Activated T-cell treated with anti-CD3 and anti-CD28 coated beads, Interleukin-2, amount 50 U/mL, for 4 hours (primary cell): ENCODE results near the gene CCDC138. TPM values are rescaled to one million over a fixed set of nuclear protein-coding genes. Genes with fewer than 3 reads are reported as not detected.

Experiments
- ATAC-seq, 2 donors: fragments of 200-7000 bp; cut with Tn5 transposase; one replicate each; pipeline ENCODE4 v1.10.0; 2021
- DNase-seq: peaks from one replicate; pipeline ENCODE4 v3.0.0-alpha.2; 2020
- H3K27me3 Mint-ChIP-seq: one replicate; pipeline ENCODE4 v1.8.0; 2021; ENCODE audit warnings: low read depth, mixed read lengths
- H3K36me3 Mint-ChIP-seq: one replicate; pipeline ENCODE4 v1.8.0; 2022; ENCODE audit warnings: mixed read lengths; ENCODE audit not compliant: insufficient read depth
- H3K4me1 Mint-ChIP-seq: one replicate; pipeline ENCODE4 v1.8.0; 2021; ENCODE audit warnings: low read depth, mixed read lengths
- H3K4me3 Mint-ChIP-seq: one replicate; pipeline ENCODE4 v1.8.0; 2021; ENCODE audit warnings: mild to moderate bottlenecking, moderate library complexity, mixed read lengths
- H3K9me3 Mint-ChIP-seq: one replicate; pipeline ENCODE4 v1.8.0; 2021; ENCODE audit warnings: mixed read lengths
- total RNA-seq, 3 donors: library from RNA; stranded (reverse); gene quantifications; one replicate each; pipeline ENCODE4 v1.2.1, GENCODE V29; 2021

CCDC138 gene
- total RNA-seq, 3 donors from 2014 or later: 12.6 to 14.4 (median 12.7) TPM

DNA sequence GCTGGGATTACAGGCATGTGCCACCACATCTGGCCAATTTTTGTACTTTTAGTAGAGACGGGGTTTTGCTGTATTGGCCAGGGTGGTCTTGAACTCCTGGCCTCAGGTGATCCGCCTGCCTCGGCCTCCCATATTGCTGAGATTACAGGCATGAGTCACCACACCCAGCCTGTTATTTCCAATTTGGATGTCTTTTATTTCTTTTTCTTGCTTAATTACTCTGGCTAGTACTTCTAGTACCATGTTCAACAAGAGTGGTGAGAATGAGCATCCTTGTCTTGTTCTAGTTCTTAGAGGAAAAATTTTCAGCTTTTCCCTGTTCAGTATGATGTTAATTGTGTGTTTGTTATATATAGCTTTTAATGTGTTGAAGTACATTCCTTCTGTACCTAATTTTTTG lies 23.4 kb downstream of the CCDC138 start:
- Mint-ChIP-seq H3K36me3 (peaks cover 50% of the 10 kb centered on the region), H3K4me1 (no peaks in the 10 kb centered on the region), H3K9me3 (peaks cover 21% of the 10 kb centered on the region), H3K27me3 (no peaks in the 10 kb centered on the region), H3K4me3 (no peak overlapping the region)
- no peak for ATAC-seq
- DNase-seq: no peak

GRCh38 chr2:108810993-108811957 lies 24.7 kb downstream of the CCDC138 start:
- Mint-ChIP-seq H3K9me3 (peaks cover 21% of the 10 kb centered on the region), H3K4me1 (no peaks in the 10 kb centered on the region), H3K36me3 (peaks cover 50% of the 10 kb centered on the region), H3K4me3 (no peak overlapping the region), H3K27me3 (no peaks in the 10 kb centered on the region)
- DNase-seq (no peak), ATAC-seq (no peak)

DNA sequence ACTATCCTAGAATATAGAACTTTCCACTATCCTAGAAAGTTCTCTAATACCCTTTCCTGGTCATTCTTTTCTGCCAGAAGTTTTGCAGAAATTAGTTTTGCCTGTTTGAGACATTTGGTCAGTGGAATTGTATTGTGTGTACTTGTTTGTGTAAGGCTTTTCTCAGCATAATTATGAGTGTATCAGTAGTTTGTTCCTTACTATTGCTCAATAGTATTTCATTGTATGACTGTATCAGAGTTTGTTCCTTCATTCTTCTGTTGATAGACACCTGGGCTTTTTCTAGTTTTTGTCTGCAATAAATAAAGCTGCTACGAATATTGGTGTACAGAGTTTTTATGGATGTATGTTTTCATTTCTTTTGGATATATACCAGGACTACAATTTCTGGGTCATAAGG lies 27.2 kb downstream of the CCDC138 start:
- DNase-seq: no peak
- Mint-ChIP-seq H3K36me3 (peaks cover 43% of the 10 kb centered on the region), H3K4me1 (no peaks in the 10 kb centered on the region), H3K27me3 (no peaks in the 10 kb centered on the region), H3K4me3 (no peak overlapping the region), H3K9me3 (peaks cover 16% of the 10 kb centered on the region)
- no peak for ATAC-seq

- Mint-ChIP-seq H3K27me3 (no peaks in the 10 kb centered on the region), H3K4me1 (no peaks in the 10 kb centered on the region), H3K4me3 (no peak overlapping the region), H3K9me3 (peaks cover 9% of the 10 kb centered on the region), H3K36me3 (peaks cover 34% of the 10 kb centered on the region)
- ATAC-seq (no peak), DNase-seq (no peak)
These were observed 33.9 kb downstream of the CCDC138 start for GRCh38 chr2:108820482-108820881.

- ATAC-seq (no peak), DNase-seq (no peak)
- Mint-ChIP-seq H3K36me3 (peaks cover 24% of the 10 kb centered on the region), H3K9me3 (peaks cover 9% of the 10 kb centered on the region), H3K4me1 (no peaks in the 10 kb centered on the region), H3K4me3 (no peak overlapping the region), H3K27me3 (no peaks in the 10 kb centered on the region)
These were observed 36.7 kb downstream of the CCDC138 start for GRCh38 chr2:108823286-108823685.

DNA sequence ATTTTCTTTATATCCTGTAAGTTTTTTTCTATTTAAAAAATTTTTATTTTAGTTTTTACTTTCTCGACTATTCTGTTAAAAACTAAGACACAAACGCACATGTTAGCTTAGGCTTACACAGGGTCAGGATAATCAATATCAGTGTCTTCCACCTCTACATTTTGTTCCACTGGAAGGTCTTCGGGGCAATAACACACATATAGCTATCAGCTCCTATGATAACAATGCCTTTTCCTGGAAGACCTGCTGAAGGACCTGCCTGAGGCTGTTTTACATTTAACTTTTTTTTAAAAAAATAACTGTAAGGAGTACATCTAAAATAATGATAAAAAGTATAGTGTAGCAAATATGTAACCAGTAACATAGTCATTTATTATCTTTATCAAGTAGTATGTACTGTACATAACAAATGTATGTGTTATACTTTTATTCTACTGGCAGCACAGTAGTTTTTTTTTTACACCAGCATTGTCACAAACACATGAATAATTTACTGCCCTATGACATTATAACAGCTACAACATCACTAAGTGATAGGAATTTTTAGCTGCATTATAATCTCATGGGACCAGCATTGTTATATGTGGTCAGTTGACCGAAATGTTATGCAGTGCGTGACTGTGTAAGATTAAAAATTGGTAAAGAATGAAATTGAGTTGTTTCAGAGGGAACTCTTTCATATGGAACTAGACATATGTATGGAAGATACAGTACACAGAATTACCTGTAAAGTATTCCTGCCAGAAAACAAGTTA lies 37.9 kb downstream of the CCDC138 start:
- H3K4me3 Mint-ChIP-seq: no peak overlapping the region
- peaks cover 9% of the 10 kb centered on the region for H3K9me3 Mint-ChIP-seq
- H3K27me3 Mint-ChIP-seq: no peaks in the 10 kb centered on the region
- H3K36me3 Mint-ChIP-seq: peaks cover 16% of the 10 kb centered on the region
- ATAC-seq (no peak), DNase-seq (no peak)
- H3K4me1 Mint-ChIP-seq: no peaks in the 10 kb centered on the region

GRCh38 chr2:108825254-108825653 lies 38.7 kb downstream of the CCDC138 start:
- ATAC-seq (no peak), DNase-seq (no peak)
- no peak overlapping the region for H3K4me3 Mint-ChIP-seq
- H3K27me3 Mint-ChIP-seq: no peaks in the 10 kb centered on the region
- H3K36me3 Mint-ChIP-seq: peaks cover 9% of the 10 kb centered on the region
- peaks cover 2% of the 10 kb centered on the region for H3K9me3 Mint-ChIP-seq
- no peaks in the 10 kb centered on the region for H3K4me1 Mint-ChIP-seq

GRCh38 chr2:108825736-108826135 lies 39.2 kb downstream of the CCDC138 start:
- no peak for ATAC-seq
- Mint-ChIP-seq H3K9me3 (no peaks in the 10 kb centered on the region), H3K36me3 (peaks cover 8% of the 10 kb centered on the region), H3K4me1 (no peaks in the 10 kb centered on the region), H3K4me3 (no peak overlapping the region), H3K27me3 (no peaks in the 10 kb centered on the region)
- DNase-seq: no peak

- ATAC-seq (no peak), DNase-seq (no peak)
- Mint-ChIP-seq H3K36me3 (peaks cover 6% of the 10 kb centered on the region), H3K4me3 (no peak overlapping the region), H3K9me3 (peaks cover 5% of the 10 kb centered on the region), H3K27me3 (no peaks in the 10 kb centered on the region), H3K4me1 (peaks cover 11% of the 10 kb centered on the region)
These were observed 43.2 kb downstream of the CCDC138 start for GRCh38 chr2:108829578-108830310.

- H3K27me3 Mint-ChIP-seq: no peaks in the 10 kb centered on the region
- ATAC-seq: no peak
- H3K4me3 Mint-ChIP-seq: no peak overlapping the region
- DNase-seq: no peak
- peaks cover 10% of the 10 kb centered on the region for H3K36me3 Mint-ChIP-seq
- peaks cover 12% of the 10 kb centered on the region for H3K4me1 Mint-ChIP-seq
- peaks cover 18% of the 10 kb centered on the region for H3K9me3 Mint-ChIP-seq
These were observed 46.6 kb downstream of the CCDC138 start for GRCh38 chr2:108833219-108833618.

DNA sequence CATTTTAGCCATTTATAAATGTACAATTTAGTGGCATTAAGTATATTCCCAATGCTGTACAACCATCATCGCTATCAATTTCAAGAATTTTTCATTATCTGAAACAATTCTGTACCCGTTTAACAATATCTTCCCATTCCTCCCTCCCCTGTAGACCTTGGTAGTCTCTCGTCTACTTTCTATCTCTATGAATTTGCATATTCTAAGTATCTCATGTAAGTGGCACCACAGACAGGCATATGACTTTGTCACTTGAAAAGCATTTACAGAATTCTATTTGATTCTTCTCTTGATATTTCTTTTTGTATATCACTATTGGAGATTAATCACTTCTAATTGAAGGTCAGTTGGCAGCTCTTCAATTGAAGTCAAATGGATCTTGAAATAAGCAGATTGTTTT lies 48.0 kb downstream of the CCDC138 start:
- Mint-ChIP-seq H3K36me3 (peaks cover 13% of the 10 kb centered on the region), H3K4me3 (no peak overlapping the region), H3K27me3 (no peaks in the 10 kb centered on the region), H3K4me1 (peaks cover 12% of the 10 kb centered on the region), H3K9me3 (peaks cover 18% of the 10 kb centered on the region)
- DNase-seq: no peak
- ATAC-seq: no peak

- Mint-ChIP-seq H3K4me3 (no peak overlapping the region), H3K27me3 (no peaks in the 10 kb centered on the region), H3K4me1 (peaks cover 12% of the 10 kb centered on the region), H3K9me3 (peaks cover 22% of the 10 kb centered on the region), H3K36me3 (peaks cover 13% of the 10 kb centered on the region)
- DNase-seq (no peak), ATAC-seq (peak; percentile 46 to 73)
These were observed 48.5 kb downstream of the CCDC138 start for GRCh38 chr2:108835040-108835439.

DNA sequence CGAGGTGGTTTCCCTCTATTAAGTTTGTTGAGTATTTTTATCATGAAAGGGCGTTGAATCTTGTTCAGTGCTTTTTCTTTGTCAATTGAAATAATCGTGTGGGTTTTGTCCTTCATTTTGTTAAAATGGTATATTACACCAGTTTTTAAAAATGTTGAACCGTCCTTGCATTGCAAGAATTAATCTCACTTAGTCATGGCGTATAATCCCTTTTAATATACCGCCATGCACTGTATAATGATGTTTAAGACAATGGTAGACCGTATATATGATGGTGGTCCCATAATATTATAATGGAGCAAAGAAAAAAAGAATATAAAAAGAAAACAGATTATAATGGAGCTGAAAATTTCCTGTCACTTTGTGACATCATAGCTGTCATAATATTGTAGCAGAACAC lies 50.6 kb downstream of the CCDC138 start:
- peaks cover 26% of the 10 kb centered on the region for H3K36me3 Mint-ChIP-seq
- ATAC-seq: no peak
- no peaks in the 10 kb centered on the region for H3K27me3 Mint-ChIP-seq
- no peak for DNase-seq
- H3K4me3 Mint-ChIP-seq: no peak overlapping the region
- H3K4me1 Mint-ChIP-seq: peaks cover 12% of the 10 kb centered on the region
- peaks cover 29% of the 10 kb centered on the region for H3K9me3 Mint-ChIP-seq

DNA sequence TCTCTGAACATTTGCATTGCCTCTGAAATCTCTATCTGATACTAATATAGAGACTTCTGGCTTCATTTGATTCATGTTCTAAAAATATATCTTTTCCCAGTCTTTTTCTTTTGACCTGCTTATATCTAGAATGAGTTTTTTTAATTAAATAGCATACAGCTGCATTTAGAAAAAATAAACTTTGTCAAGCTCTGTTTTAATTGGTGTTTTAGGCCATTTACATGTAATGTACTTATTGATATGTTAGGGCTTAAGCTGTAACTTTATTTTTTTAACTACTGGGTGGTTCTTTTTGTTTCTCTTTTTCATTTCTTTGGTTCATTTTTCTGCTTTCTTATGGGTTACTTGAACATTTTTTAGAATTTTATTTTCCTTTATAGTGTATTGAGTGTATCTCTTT lies 54.9 kb downstream of the CCDC138 start:
- Mint-ChIP-seq H3K36me3 (peaks cover 21% of the 10 kb centered on the region), H3K9me3 (peaks cover 17% of the 10 kb centered on the region), H3K27me3 (no peaks in the 10 kb centered on the region), H3K4me3 (no peak overlapping the region), H3K4me1 (no peaks in the 10 kb centered on the region)
- DNase-seq (no peak), ATAC-seq (no peak)
